Frontal cortex (tissue), 4 donors: Measurements from ENCODE around the gene ANKRD63. TPM values are rescaled to one million over a fixed set of nuclear protein-coding genes. Genes with fewer than 3 reads are reported as not detected.

Experiments used
- DNase-seq, 2 donors: peaks; one replicate each; pipeline ENCODE4 v3.0.0; 2012; ENCODE audit warnings: low spot score in 2 of 2
- FAIRE-seq: peaks from 2 replicates; lab custom pipeline; 2012; peaks lifted over from hg19 to GRCh38; lab: Jason Lieb, UNC
- total RNA-seq: library from RNA; depleted of rRNA; stranded (reverse); fragments of >200 nt; gene quantifications from one replicate; pipeline ENCODE4 v1.2.3, GENCODE V29; 2014
- donor health status: control.
- donor health status: control.
- donor health status: control.

ANKRD63 gene
- total RNA-seq, 1 donor from 2014 or later: 2.0 TPM

DNA sequence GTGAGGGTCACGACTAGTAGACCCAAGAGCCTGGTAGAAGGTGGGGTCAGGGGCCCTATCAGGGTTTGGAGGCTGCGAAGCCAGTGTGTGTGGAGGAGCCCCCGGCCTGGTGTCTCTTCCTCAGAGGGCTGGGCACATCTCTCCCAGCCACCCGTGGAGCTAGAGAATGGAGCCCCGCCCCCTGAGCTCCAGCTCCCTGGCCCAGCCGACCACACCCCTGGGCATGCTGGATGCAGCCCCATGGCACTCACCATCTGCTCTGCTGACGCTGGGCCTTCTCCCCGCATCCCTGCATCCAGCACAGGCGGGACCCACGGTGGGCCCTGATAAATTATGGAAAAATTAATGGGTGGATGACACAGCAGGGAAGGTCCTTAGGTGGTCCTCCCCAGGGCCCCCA is 17.5 kb downstream of the ANKRD63 start:
- DNase-seq (no peak), FAIRE-seq (no peak)

DNA sequence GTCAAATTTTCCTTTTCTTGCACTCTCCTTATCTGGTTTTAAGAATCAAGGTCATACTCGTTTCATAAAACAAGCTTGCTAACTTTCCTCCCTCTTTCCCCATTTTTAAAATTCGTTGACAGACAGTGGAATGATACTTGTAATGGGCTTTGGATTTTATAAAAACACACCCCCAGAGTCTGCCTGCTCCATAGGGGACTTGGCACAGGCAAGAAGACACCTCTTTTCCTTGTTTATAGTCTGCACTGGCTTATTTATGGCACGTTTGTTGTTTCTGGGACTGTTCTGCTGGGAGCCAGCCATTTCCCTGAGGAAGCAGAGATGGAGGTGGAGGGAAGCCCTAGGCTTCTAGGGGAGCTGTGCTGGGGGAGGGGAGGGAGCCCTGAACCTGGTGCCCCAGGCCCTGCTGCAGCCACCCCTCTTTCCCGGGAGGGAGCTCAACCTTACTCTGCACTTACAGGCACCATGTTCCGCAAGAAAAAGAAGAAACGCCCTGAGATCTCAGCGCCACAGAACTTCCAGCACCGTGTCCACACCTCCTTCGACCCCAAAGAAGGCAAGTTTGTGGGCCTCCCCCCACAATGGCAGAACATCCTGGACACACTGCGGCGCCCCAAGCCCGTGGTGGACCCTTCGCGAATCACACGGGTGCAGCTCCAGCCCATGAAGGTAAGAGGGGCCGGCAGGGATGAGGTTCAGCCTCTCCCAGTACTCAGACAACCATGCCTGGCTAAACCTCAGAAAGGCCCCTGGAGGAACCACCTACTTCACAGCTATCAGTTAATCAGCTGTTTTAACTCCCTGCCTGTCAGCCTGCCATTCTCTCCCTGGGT is 18.3 kb downstream of the ANKRD63 start:
- FAIRE-seq (no peak), DNase-seq (no peak)

DNA sequence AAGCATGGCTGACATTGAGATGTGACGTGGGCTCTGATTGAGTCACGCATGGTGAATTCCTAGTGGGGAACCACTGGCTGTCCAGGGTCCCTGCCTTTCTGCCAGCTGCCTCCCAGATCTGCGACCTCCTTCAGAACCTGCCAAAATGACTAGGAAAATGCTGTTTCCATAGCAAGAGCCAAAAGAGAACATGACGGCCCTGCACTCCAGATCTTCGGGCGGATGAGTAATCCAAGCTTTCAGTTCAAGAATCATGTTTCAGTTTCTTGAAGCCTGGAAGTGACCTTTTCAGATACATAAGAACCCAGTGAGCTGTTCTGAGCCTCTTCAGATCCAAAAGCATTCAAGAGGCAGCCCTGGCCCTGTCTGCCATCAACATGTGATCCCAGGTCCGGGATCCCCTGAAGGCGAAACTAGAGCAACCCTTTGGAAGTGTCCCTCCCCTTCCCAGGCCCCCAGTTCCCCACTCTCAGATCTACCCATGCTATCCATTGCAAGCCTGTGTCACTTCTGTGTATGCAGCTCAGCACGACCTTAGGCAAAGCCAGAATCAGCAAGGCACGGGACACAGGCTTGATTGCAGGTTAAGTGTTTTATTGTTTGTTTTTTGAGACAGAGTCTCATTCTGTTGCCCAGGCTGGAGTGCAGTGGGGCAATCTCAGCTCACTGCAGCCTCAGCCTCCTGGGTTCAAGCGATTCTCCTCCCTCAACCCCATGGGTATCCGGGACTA is 19.7 kb downstream of the ANKRD63 start:
- DNase-seq: no peak
- no peak for FAIRE-seq

DNA sequence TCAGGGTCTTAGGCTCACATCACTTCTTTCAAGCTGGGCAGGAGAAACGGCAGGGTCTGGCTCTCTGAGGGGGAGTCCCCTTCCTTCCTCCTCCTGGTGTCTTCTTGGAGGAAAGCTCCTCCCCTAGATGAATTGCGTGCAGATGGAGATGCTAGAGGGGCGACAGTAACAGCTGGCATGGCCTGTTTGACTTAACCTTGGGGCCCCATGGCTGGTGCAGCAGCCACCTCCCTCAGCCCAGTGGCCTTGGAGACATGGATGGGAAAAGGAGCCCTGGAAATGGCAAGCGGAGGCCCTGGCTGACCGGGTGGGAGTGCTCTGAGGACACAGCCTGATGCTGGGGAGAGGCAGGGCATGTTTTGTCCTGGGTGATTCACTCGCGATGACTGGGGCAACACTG is 23.8 kb downstream of the ANKRD63 start:
- DNase-seq (no peak), FAIRE-seq (no peak)

DNA sequence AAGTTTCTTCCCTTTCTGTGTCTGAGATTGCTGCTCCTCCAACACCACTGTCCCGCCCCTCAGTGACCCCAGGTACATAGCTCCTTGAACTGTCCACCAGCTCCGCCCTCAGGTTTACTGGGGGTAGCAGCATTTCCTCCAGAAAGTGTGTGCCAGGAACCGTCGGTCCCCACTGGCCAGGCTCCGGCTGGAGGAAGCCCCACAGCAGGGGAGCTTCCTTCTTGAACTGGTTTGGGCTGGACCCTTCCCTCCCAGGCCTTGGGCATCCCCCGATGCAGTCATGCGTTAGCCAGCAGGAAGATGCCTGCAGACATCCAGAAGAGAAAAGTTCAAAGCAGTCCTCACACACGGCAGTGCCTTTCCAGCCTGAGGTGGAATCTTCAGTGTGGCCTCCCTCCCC is 24.3 kb downstream of the ANKRD63 start:
- DNase-seq (no peak), FAIRE-seq (no peak)

DNA sequence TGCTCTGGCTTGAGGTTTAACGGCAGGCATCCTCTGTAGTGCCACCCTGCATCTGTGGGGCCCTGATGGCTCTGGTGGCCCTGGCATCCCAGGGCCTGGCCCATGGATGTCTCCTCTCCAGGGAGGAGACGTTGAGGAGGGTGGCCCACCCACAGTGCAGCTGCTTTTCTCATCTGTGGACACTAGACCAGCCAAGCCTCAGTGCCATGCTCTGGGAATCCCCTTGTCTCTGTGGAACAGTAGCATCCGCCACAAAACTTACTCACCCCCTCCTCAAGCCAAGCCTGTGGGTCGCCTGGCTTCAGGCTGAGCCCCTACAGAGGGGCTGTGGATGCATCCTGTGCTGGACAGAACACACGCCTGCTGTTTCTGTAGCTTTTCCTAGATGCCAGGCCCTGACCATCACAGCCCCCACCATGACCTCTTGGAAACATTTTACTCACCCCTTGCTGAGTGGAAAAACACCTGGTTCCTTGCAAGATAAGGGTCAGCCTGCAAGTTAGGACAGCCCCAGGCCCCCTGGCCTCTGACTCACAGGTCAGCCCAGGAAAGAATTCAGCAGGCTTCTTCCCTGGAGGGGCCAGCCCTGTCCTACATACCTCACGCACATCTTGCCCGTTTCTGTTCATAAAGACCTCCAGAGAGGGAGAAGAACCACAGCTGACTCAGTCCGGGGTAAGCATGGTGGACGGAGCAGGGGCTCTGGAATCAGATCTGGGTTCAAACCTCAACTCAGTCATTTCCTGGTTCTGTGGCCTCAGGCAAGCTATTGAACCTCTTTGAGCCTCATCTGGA is 25.0 kb downstream of the ANKRD63 start:
- no peak for DNase-seq
- FAIRE-seq: no peak

DNA sequence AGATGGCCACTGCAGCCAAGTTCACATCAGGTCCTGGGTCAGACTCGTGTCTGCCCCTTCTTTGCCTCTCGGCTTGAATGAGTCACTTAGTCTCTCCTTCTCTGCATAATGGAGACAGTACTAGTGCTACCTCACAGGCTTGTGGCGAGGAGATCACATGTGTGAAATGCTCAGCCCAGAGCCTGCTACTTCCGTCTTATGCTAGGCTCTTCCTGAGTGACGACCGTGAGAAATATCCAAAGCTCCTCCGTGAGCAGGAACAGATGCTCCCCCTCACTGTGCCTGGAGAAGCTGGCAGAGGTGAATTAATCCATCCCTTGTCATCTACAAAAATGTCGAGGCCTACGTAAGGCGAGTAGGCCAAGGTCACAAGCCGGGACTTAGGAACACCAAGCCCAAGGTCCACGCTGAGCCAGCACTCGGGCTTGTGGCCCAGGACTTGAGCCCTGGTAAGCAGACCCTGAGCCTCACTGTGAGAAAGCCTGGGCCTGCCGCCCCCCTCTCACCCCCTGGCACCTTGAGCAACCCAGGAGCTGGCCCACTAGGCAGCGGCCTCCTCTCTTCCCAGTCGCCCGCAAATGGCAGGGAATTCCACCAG is 26.1 kb downstream of the ANKRD63 start:
- no peak for DNase-seq
- FAIRE-seq: no peak

DNA sequence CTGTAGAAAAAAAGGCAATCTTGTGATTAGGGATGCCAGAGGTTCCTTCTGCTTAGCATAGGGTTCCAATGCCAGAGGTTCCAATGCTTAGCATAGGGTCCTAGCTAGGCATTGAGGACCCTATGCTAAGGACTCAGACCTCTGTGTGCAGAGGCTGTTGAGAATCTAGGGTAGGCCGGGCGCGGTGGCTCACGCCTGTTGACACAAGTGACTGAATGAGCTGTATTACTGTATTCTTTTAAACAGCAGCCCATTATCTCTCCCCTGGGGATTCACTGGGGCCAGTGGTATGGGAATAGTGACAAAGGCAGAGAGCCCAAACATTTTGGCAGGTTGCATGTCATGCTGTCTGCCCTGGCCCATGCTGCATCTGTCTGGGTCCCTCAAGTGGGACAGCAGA is 27.8 kb downstream of the ANKRD63 start:
- FAIRE-seq (no peak), DNase-seq (no peak)

DNA sequence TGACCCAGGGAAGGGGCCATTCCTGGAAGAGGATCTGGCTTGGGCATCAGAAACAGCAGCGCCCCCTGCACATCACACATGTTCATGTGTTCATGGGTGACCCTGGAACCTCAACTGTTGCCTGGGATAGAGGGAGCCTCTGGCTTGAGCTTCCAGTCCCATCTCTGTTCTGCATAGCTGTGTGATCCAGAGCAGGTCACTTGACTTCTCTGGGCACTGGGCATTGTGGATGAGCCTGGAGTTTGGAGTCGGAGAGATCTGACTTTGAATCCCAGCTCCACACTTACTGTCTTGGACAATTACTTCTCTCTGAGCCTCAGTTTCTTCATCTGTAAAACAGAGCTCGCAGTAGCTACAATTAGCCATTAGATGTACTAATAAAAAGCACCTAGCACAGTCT is 28.4 kb downstream of the ANKRD63 start:
- DNase-seq (no peak), FAIRE-seq (no peak)

DNA sequence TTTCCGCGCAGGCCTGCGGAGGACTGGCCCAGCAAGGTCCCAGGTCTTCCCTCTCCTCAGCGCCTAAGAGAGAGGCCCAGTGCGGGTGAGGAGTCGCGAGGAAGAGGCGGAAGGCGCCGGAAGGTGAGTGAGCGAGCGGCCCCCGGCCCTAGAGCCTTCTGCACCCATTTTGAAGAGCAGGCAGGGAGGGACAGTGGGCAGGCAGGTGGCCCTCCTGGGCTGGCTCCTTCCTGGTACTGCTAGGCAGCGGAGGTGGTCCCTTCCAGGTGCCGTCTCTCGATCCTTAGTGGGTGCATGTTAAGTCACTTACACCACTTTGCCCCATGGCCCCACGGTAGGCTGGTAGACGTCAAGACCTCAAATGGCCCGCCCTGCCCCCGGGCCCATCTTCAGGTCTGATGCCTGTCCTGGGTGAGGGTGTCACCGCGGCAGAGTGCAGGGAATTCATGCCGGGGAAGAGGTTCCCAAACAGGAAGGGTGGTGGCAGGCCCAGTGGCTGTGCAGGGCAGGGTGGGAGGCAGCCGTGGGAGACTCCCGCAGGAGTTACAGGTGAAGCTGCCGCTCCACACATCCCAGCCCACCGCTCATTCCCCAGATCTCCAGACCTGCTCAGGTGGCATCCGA is 29.6 kb downstream of the ANKRD63 start:
- FAIRE-seq: no peak
- no peak for DNase-seq

DNA sequence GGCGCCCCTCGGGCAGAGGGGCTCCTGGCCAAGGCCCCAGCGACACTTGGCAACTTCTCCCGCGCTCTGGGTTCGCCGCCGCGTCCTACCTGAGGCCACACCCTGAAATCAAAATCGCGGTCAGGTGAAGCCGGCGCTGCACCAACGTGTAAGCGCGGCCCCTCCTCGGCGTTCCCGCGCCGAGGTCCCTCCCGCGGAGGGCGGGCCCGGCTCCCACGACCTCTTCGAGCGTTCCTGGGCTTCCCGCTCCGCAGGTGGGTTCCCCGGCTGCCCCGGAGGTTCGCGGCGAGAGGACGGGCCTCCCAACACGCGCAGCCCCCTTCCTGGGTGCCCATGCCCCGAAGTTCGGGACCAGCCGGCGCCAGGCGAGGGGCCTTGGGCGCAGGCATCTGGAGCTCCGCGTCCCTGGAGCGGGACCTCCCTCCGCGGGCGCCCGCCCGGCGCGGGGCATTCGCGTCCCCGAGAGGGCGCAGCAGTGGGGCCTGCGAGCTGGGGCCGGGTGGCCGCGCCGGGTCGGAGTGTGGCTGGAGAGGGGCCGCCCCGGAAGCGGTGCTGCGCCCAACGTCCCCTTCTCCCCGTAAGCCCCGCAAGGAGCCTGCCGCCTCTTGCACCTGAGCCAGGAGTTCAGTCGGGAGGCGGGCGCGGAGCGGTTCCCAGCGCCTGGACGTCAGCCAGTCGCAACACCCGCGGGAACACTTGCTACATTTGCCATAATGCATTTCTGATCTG is 30.3 kb downstream of the ANKRD63 start:
- DNase-seq (no peak), FAIRE-seq (no peak)

DNA sequence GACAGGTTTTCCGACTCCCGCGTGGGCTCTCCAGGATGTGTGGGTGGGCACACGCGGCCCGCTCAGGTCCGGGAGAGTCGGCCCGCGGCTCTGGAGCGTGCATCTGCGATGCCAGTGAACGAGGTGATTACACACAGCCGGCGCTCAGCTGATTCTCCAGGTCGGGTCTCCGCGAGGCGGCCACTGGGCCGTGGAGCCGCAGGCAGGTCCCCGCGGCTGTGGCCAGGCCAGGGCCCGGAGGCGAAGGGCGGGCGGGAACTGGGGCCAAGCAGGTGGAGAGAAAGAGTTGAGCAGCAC is 30.8 kb downstream of the ANKRD63 start:
- FAIRE-seq: no peak
- no peak for DNase-seq

DNA sequence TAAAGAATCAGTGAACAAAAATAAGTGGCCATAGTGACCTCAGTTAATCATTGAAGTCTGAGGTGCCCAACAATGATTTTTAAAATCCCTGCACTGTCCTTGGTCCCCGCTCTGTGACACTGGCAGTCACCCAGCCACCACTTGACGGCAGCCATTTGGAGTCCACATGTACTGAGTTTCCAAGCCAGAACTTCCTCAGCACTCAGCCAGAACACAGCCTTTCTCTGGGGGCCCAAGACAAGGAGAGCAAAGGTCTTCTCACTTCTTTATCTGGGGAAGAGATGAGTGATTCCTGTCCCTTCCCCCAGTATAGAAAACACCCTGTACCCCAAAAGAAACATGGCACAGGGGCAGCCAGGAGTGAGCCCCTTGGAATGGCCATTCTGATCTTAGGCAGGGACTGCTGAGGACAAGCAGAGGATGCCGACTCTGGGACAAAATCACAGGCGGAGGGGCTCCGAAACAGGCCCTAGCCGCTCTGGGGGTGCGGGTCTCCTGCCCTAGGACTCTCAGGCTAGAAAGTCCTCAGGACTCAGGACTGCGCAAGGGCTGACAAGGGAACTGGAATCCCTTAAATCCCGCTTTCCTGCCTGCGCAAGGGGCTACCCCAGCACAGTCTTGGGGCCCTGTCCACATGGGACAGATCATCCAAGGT is 31.3 kb downstream of the ANKRD63 start:
- FAIRE-seq (no peak), DNase-seq (no peak)

DNA sequence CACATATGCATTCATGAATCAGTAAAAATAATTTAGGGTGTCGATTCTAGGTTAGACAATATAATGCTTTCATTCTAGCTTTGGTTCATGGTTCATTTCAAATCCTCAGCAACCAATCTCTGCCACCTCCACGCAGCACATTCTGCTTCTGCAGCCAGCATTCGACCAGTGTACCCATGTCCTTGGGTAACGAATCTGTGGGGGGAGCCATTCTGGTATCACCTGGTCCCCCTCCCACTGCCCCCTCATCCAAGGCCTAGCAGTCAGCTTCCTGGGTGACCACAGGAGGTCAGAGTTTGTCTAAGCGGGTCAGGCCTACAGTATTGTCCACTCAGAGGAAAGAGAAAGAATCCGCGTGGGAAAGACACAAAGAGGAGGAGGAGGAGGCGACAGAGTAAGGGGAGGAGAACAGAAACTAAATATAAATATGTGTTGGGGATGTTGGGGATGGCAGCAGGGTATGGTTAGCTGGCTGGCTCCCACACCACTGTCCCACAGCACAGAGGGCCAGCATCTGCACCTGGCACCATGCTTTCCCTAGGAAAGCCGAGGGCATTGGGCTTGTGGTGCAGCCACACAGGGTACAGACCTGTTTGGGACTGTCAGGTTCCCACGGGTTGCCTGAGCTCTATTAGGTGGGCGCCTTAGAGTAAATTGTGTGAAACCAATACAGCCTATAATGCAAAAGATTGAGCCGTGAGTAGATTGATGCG is 31.9 kb downstream of the ANKRD63 start:
- FAIRE-seq (no peak), DNase-seq (no peak)

DNA sequence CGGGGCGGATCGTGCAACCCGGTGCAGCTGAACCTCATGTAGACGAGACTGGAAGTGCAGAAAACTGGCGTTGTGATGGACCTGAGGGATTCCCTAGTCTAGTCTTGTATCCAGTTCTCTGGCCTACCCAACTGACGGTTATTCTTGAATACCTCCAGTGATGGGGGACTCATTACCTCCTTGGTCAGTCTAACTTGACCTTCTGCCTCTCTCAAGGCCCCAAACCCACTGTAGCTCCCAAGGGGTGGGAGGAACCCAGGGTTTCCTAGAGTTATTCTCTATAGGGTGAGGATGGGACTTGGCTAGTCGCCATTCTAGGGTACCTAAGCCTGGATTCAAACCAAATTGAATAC is 32.6 kb downstream of the ANKRD63 start:
- DNase-seq (no peak), FAIRE-seq (no peak)

DNA sequence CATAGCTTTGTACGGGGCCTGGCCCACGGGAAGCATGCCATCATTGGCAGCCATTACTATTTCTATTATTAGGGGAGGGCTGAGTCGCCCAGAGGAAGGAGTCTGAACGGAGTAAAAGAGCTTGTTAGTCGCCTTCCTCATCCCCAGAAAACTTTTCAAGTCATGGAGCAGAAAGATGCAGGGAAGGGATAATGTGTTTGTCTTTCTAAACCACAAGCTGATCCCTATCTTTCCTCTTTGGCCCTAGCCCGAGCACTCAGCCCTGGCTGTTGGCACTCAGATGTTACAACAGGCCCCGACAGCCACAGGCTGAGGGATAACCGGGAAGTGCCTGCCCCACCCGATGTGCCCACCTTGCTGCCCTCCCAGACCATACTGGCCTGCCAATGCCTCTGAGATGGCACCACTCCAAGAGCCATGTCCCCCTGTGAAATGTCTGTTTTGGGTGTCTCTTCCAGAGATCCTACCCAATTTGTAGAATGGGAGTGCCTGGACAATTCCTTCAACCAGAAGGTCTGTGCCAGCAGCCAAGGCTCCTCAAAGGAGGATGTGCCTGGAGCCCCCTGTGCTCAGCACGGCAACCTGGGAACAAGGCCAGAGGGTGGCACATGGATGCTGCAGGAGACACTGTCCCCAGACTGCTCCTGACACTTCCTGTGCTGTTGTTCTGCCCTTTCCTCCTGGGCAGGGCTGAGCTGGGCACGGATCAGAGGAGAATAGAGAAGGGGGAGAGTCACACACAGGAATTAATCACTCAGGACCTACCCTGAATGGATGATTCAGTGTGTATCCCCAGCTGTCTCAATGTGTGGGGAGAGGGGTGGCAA is 33.2 kb downstream of the ANKRD63 start:
- DNase-seq (no peak), FAIRE-seq (no peak)

DNA sequence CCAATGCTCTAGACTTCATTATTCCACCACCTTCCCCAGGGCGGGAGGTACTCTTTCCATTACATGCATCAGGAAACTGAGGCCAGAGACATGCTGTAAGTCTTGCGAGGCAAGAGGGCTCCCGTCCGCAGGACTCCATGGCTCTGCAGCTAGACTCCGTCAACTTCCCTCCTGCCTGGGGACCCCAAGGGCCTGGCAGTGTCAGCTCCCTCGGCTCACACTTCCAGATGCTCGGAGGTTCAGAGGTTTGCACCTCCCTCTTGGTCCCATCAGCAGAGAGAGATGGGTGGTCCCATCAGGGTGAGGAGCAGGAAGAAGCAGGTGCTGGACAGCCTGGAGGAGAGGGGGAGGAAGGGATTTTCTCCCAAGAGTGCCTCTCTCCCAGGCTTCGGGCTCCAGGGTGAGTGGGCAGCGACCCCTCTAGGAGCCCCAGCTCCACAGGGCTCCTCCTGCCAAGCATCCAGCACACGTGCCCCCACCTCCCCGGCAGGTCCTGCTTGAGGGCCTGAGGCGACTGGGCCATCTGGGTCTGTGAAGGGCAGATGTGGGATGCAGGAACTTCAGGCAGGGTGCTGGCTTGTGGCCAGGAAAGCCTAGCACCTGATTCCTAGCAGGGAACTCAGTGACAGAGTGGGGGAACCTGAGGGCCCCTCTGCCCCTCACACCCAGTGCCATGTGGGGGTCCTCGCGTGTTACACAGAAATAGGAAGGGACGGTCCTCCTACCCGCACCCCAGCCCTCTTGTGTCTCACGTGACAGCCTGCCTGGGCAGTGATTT is 34.7 kb downstream of the ANKRD63 start:
- FAIRE-seq: no peak
- DNase-seq: no peak
